Activated CD8-positive, alpha-beta T cell treated with anti-CD3 and anti-CD28 coated beads for 36 hours (primary cell): ENCODE results near the gene GSTP1. TPM values are rescaled to one million over a fixed set of nuclear protein-coding genes. Genes with fewer than 3 reads are reported as not detected.

Experiments
- ATAC-seq: fragments of 200-7000 bp; cut with Tn5 transposase; one replicate; pipeline ENCODE4 v1.10.0; 2021; ENCODE audit warnings: mild to moderate bottlenecking, moderate library complexity
- CTCF ChIA-PET: fragments of 350-600 bp; sonication (Branson Sonifier 250); formaldehyde crosslinking; loops from one replicate; lab custom pipeline; 2021; ENCODE audit warnings: antibody characterized with exemption; lab: Charles Lee
- POLR2A ChIA-PET: fragments of 350-600 bp; sonication (Branson Sonifier 250); formaldehyde crosslinking; loops from one replicate; lab custom pipeline; 2021; ENCODE audit warnings: antibody characterized with exemption; lab: Charles Lee
- DNase-seq: peaks from one replicate; pipeline ENCODE4 v3.0.0-alpha.2; 2020
- H3K27ac Mint-ChIP-seq: one replicate; pipeline ENCODE4 v1.8.0; 2021; ENCODE audit warnings: mild to moderate bottlenecking, mixed read lengths
- H3K27me3 Mint-ChIP-seq: one replicate; pipeline ENCODE4 v1.8.0; 2021; ENCODE audit warnings: mixed read lengths
- H3K36me3 Mint-ChIP-seq: one replicate; pipeline ENCODE4 v1.8.0; 2021; ENCODE audit warnings: low read depth, mixed read lengths
- H3K4me1 Mint-ChIP-seq: one replicate; pipeline ENCODE4 v1.8.0; 2021; ENCODE audit warnings: low read depth, mixed read lengths
- H3K4me3 Mint-ChIP-seq: one replicate; pipeline ENCODE4 v1.8.0; 2021; ENCODE audit warnings: mild to moderate bottlenecking, moderate library complexity, mixed read lengths
- H3K9me3 Mint-ChIP-seq: one replicate; pipeline ENCODE4 v1.8.0; 2021; ENCODE audit warnings: mixed read lengths
- CTCF ChIP-seq: fragments of 200-600 bp; IDR thresholded peaks from one replicate; pipeline ENCODE4 v1.8.0; 2022; ENCODE audit warnings: antibody characterized with exemption, mild to moderate bottlenecking
- intact Hi-C: fragments of 100-400 bp; cut with micrococcal nuclease; formaldehyde crosslinking; loops from one replicate; pipeline ENCODE4 v1.10.0; 2022
- total RNA-seq, 2 experiments: library from RNA; stranded (reverse); gene quantifications; one replicate each; pipeline ENCODE4 v1.2.3, GENCODE V29; 2021

GSTP1 gene
- total RNA-seq, 2 experiments from 2014 or later = 467 to 472 TPM

GRCh38 chr11:67633758-67634365 is 50.2 kb downstream of the GSTP1 start:
- ChIA-PET CTCF (interaction anchor here (0.7 to 8.6 kb wide), 2 partner anchors 14 to 26 kb away, joined by 3 to 127 read pairs; partner anchors contain the start of gene ACY3), POLR2A (interaction anchor here (1.2 kb wide), 1 partner anchor 13 kb away, joined by 3 read pairs; no protein-coding TSS in a partner anchor)
- ATAC-seq = no peak
- no peaks in the 10 kb centered on the region for H3K36me3 Mint-ChIP-seq
- no peak overlapping the region for H3K4me3 Mint-ChIP-seq
- no peak for TF ChIP-seq CTCF
- peaks cover 7% of the 10 kb centered on the region for H3K4me1 Mint-ChIP-seq
- no peak for DNase-seq
- H3K27me3 Mint-ChIP-seq = no peaks in the 10 kb centered on the region
- no peak overlapping the region for H3K27ac Mint-ChIP-seq
- no peaks in the 10 kb centered on the region for H3K9me3 Mint-ChIP-seq
- intact Hi-C loops = no loop called here

GRCh38 chr11:67634366-67635230 is 51.0 kb downstream of the GSTP1 start:
- no peak overlapping the region for H3K4me3 Mint-ChIP-seq
- intact Hi-C loops = no loop called here
- POLR2A ChIA-PET = interaction anchor here (0.9 to 1.3 kb wide), 4 partner anchors 12 to 52 kb away, joined by 3 to 4 read pairs (median 3); no protein-coding TSS in a partner anchor
- TF ChIP-seq CTCF = no peak
- H3K4me1 Mint-ChIP-seq = peaks cover 7% of the 10 kb centered on the region
- no peaks in the 10 kb centered on the region for H3K36me3 Mint-ChIP-seq
- DNase-seq (no peak), ATAC-seq (no peak)
- H3K9me3 Mint-ChIP-seq = no peaks in the 10 kb centered on the region
- no peak overlapping the region for H3K27ac Mint-ChIP-seq
- H3K27me3 Mint-ChIP-seq = no peaks in the 10 kb centered on the region
- CTCF ChIA-PET = interaction anchor here (0.7 to 8.6 kb wide), 2 partner anchors 13 to 25 kb away, joined by 3 to 127 read pairs; partner anchors contain the start of gene ACY3

- no peak overlapping the region for H3K4me3 Mint-ChIP-seq
- no peaks in the 10 kb centered on the region for H3K36me3 Mint-ChIP-seq
- POLR2A ChIA-PET = interaction anchor here (0.9 to 1.3 kb wide), 4 partner anchors 11 to 52 kb away, joined by 3 to 4 read pairs (median 3); no protein-coding TSS in a partner anchor
These were observed 51.6 kb downstream of the GSTP1 start for GRCh38 chr11:67635231-67635521.

More at GRCh38 chr11:67635231-67635521, 51.6 kb downstream of the GSTP1 start:
- no peaks in the 10 kb centered on the region for H3K27me3 Mint-ChIP-seq
- H3K27ac Mint-ChIP-seq = no peak overlapping the region
- DNase-seq = no peak
- no peak for ATAC-seq
- CTCF ChIA-PET = no interaction called here
- peaks cover 8% of the 10 kb centered on the region for H3K4me1 Mint-ChIP-seq
- no peaks in the 10 kb centered on the region for H3K9me3 Mint-ChIP-seq
- TF ChIP-seq CTCF = no peak
- intact Hi-C loops = no loop called here

Other genes with a start within 250 kb of the GSTP1 start
- gene POLD4, start 230.3 kb upstream of the GSTP1 start, total RNA-seq = 10 to 100 TPM; 34.1 to 36.1 TPM
- under 1 TPM; 0.79 to 0.81 TPM for gene CLCF1, start 210.2 kb upstream of the GSTP1 start, total RNA-seq
- gene RAD9A, start 191.8 kb upstream of the GSTP1 start, total RNA-seq = 10 to 100 TPM; 29.7 to 30.6 TPM
- 100 to 1,000 TPM; 249 to 258 TPM for gene PPP1CA, start 182.0 kb upstream of the GSTP1 start, total RNA-seq
- gene TBC1D10C, start 179.7 kb upstream of the GSTP1 start, total RNA-seq = 100 to 1,000 TPM; 138 to 144 TPM
- 1 to 10 TPM; 6.2 to 6.9 TPM for gene CARNS1, start 168.1 kb upstream of the GSTP1 start, total RNA-seq
- 10 to 100 TPM; 54.8 to 57.4 TPM for gene RPS6KB2, start 155.3 kb upstream of the GSTP1 start, total RNA-seq
- 100 to 1,000 TPM; 107 to 114 TPM for gene PTPRCAP, start 146.1 kb upstream of the GSTP1 start, total RNA-seq
- 100 to 1,000 TPM; 254 to 276 TPM for gene CORO1B, start 140.3 kb upstream of the GSTP1 start, total RNA-seq
- gene GPR152, start 131.1 kb upstream of the GSTP1 start, total RNA-seq = not detected
- 1 to 10 TPM in 1 of 2 experiments, under 1 TPM in 1; 0.83 to 1.4 TPM for gene CABP4, start 128.5 kb upstream of the GSTP1 start, total RNA-seq
- gene TMEM134, start 114.6 kb upstream of the GSTP1 start, total RNA-seq = 10 to 100 TPM; 56.0 to 59.2 TPM
- 100 to 1,000 TPM; 145 to 146 TPM for gene AIP, start 100.8 kb upstream of the GSTP1 start, total RNA-seq
- 10 to 100 TPM; 87.8 to 88.1 TPM for gene PITPNM1, start 78.4 kb upstream of the GSTP1 start, total RNA-seq
- 10 to 100 TPM; 53.5 to 55.5 TPM for gene CDK2AP2, start 75.7 kb upstream of the GSTP1 start, total RNA-seq
- gene CABP2, start 60.4 kb upstream of the GSTP1 start, total RNA-seq = not detected
- gene NDUFV1, start 23.1 kb downstream of the GSTP1 start, total RNA-seq = 100 to 1,000 TPM; 315 to 317 TPM
- 10 to 100 TPM; 35.5 to 39.5 TPM for gene NUDT8, start 46.1 kb downstream of the GSTP1 start, total RNA-seq
- gene TBX10, start 56.0 kb downstream of the GSTP1 start, total RNA-seq = not detected
- under 1 TPM; 0.31 to 0.61 TPM for gene ACY3, start 66.9 kb downstream of the GSTP1 start, total RNA-seq
- not detected for gene ALDH3B2, start 90.8 kb downstream of the GSTP1 start, total RNA-seq